NCI-H2171 treated with DMSO at 0.1 percent for 48 hours (cell line): ENCODE data around the gene PLAAT2.
"Not testable (repeated sequence)": the region's sequence is repeated elsewhere in the genome, so short reads cannot be mapped to it uniquely, and the experiment has no call there.

Source experiments
- DNase-seq: peaks from one replicate; lab custom pipeline; 2025; lab: John Stamatoyannopoulos, UW

PLAAT2 gene

DNA sequence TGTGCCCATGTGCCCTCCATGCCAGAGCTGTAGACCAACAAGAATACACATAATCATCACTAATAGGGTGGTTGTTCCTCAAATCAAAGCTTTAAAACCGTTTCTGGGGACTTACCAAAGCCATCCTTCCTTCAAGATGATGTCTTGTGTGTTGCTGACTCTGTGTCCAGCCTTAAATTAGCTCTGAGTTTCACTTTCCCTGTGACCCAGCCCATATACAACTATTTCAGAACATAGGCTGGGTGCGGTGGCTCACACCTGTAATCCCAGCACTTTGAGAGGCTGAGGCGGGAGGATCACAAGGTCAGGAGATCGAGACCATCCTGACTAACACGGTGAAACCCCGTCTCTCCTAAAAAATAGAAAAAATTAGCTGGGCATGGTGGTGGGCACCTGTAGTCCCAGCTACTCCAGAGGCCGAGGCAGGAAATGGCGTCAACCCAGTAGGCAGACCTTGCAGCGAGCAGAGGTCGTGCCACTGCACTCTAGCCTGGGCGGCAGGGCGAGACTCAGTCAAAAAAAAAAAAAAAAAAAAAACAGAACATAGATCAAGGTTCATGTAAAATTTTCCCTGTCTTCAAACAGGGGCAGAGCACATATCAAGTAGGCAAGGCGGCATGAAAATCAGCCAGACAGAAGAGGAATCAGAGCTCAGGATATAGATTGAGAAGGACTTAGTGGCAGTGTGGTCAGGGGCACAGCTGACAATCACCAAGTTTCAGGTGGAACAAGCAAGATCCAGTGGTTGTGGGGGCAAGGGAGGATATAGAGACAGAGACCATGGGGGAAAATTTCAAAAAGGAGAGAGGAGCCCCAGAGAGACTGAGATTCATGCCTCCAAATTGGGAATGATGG, at the start of gene PLAAT2:
Gene PLAAT2 (minus strand): TSS at position 179 of the 855 bp plus-strand sequence. CDS start 55 bp downstream, at position 124.
- no peak for DNase-seq

- no peak for DNase-seq
Measured at GRCh38 chr11:63612181-63612580, 49.0 kb upstream of the PLAAT2 start.

- no peak for DNase-seq
Measured at GRCh38 chr11:63611395-63611747, 48.2 kb upstream of the PLAAT2 start.

DNA sequence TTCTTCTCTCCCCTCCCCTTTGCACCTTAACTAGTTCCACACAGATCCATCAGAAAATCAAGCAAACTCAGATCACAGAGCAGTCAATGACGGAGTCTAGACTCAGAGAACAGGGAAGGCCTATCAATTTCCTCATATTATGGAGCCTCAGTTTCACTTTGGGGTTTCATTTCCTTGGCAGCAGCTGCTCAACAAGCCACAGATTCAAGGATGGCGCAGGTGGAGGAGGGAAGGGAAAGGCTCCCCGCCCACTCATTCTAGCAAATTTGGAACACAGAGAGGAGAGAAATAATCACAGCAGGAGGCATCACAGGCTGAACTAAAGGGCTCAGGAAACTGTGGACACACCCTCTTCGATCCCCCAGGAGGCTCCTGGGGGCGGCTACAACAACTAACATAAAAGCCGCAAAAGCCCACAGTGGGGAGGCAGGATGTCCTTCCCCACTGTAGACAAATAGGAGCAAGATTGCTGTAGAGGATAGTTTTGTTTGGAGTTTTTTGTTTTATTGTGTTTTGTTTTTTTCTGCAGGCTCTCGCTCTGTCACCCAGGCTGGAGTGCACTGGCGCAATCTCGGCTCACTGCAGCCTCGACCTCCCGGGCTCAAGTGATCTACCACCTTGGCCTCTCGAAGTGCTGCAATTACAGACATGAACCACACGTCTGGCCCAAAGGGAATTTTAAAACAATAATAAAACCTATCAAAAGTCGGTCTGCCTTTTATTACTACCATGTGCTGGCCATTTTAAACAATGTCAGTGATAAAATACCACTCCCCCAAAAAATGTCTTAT, 47.6 kb upstream of the PLAAT2 start:
- peak; percentile 35 for DNase-seq

DNA sequence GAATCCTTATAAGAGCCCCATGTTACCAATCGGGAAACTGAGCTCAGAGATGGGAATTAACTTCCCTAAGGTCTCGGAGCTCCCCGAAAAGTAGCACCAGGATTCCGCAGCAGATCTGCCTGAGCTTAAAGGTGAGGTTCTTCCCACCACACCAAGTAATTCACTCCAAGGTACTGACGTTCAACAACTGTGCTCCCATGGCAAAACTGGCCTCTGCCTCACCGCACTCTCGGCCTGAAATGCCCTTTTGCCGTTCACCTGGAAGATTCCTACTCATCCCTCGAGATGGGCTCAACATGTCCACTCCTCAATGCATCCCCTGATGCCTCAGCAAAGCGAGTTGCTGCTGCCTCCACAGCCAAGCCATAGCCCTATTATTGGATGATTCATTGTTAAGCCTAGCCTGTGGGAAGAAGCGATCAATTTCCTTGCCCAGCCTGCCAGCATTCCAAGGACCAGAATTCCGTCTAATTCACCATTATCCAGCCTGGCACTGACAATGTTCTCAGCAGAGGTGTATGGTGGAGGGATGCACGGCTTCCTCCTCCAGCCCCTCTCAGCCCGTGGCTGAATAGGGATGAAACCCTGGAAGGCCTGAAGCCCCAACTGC, 46.9 kb upstream of the PLAAT2 start:
- DNase-seq, result no peak

- DNase-seq, result no peak
Measured at GRCh38 chr11:63609536-63609935, 46.4 kb upstream of the PLAAT2 start.

- no peak for DNase-seq
Measured at GRCh38 chr11:63608353-63609345, 45.5 kb upstream of the PLAAT2 start.

DNA sequence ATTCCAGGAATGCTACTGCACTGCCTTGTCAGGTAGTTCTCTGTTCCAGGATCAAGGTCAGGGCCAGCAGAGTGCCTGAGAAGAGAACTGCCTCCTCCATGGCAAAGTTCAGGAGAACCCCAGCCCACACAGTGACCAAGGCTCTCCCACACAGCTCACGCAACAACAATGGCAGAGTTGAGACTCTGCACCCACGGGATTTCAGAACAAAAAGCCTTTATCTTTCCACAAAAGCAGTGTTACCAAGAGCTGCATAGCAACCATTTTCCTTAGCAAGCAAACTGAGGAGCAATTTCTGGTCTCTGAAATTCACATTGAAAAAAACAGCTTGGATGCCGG, 40.0 kb upstream of the PLAAT2 start:
- DNase-seq, result no peak

DNA sequence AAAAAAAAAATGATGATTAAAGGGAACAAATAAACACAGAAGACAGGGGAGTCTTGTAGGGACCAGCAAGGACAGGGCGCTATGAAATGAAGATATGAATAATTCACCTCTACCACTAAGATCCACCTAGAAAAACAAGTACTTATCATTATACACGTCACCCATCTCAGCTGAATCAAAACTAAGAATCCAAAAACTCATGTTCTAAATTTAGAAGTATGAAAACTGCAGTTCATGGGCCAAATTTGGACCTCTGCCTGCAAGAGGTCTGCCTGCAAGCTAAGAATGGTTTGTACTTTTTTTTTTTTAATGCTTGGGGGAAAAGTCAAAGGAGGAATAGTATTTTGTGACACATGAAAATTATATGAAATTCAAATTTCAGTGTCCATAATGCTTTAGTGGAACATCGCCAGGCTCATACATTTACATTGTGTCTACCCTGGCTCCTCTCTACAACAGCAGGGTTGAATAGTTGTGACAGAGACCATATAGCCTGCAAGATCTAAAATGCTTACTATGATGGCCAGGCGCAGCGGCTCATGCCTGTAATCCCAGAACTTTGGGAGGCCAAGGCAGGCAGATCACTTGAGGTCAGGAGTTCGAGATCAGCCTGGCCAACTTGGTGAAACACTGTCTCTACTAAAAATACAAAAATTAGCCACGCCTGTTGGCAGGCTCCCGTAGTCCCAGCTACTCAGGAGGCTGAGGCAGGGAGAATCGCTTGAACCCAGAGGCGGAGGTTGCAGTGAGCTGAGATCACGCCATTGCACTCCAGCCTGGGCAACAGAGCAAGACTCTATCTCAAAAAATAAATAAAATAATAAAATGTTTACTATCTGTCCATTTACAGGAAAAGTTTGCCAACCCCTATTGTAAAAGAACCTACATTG, 39.4 kb upstream of the PLAAT2 start:
- DNase-seq, result not testable (repeated sequence)

GRCh38 chr11:63599211-63600122, 36.3 kb upstream of the PLAAT2 start:
- no peak for DNase-seq

- no peak for DNase-seq
Measured at GRCh38 chr11:63598556-63598955, 35.4 kb upstream of the PLAAT2 start.

DNA sequence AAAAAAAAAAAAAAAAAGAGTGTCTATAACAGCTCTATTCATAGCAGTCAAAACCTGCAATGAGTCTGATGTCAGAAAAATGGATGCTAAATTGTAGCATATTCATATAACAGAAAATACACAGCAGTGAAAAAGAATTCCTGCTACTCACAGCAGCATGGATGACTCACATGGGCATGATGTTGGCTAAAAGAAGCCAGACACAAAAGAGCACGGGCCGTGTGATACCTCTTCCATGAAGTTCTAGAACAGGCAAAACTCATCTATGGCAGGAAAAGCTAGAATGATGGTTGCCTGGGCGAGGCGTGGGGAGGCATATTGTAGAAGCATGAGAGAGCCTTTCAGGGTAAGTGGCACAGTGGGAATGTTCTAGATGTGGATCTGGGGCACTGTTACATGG, 32.1 kb upstream of the PLAAT2 start:
- DNase-seq, result no peak

DNA sequence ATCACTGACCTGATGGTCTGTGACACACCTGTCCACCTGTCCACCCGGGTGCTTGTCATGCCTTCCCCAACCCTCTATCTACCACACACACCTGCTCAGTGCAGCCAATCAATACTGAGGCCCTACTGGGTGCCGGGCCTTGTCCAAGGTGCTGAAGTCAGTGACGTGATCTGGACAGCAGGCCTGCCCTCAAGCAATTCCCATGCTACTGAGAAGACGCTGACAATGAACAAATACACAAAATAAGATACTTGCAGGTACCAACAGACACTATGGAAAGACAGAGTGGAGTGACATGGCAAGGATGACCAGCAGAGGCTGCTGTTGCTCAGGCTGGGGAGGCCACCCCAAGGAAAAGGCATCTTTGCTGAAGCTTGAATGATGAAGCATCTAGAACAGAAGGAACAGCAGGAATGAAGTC, 29.8 kb upstream of the PLAAT2 start:
- peak; percentile 32 for DNase-seq

GRCh38 chr11:63590024-63590788, 27.0 kb upstream of the PLAAT2 start:
- no peak for DNase-seq

DNA sequence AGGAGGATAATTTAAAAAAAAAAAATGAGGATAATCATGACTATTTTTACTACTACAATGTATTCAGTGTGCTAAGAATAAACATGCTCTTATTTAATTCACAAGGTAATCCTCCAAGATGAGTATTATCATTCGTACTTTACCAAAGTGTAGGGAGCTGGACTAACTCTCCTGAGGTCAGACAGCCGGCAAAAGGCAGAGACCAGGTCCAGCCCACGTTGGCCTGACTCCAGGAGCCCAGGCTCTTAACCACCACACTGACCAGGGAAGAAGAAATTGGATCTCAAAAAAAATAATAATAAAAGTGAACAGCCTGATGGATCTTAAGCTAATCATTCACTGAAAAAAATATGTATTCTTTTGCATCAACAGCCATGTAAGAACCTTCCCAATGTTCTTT, 25.8 kb upstream of the PLAAT2 start:
- DNase-seq, result no peak

- DNase-seq, result no peak
Measured at GRCh38 chr11:63586451-63587166, 23.4 kb upstream of the PLAAT2 start.

DNA sequence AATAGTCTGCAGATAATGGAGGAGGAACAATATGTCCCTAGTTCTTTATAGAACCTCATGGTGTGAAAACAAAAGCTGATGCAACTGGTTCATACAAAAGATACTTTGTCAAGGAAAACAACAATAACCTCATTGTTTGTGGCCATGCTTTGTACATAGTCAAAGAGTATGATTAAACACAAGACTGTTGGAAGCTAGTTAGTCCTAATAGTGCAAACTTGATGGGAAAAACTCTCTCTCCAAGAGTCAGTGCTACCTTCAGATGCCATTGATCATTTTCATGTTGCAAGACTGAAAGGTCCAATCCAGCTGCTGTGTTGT, 20.1 kb upstream of the PLAAT2 start:
- no peak for DNase-seq

DNA sequence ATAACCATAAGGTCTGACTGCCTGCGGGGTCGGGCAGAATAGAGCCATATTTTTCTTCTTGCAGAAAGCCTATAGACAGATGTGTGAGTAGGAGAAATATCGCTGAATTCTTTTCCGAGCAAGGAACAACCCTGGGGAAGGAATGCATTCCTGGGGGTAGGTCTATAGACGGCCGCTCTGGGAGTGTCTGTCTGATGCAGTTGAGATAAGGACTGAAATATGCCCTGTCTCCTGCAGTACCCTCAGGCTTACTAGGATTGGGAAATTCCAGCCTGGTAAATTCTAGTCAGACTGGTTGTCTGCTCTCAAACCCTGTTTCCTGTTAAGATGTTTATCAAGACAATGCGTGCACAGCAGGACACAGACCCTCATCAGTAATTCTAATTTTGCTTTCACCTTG, 18.0 kb upstream of the PLAAT2 start:
- DNase-seq, result not testable (repeated sequence)
